Fibroblast of skin of left biceps (primary cell): Measurements from ENCODE around the gene IFNAR1.
"Not testable (repeated sequence)": the region's sequence is repeated elsewhere in the genome, so short reads cannot be mapped to it uniquely, and the experiment has no call there.

Experiments
- DNase-seq, 2 experiments: peaks; one replicate each; pipeline ENCODE4 v3.0.0-alpha.2; 2013; ENCODE audit warnings: low read depth in 2 of 2

Gene IFNAR1

GRCh38 chr21:33377221-33377920 lies 52.6 kb downstream of the IFNAR1 start:
- DNase-seq, result no peak

GRCh38 chr21:33378081-33378480 lies 53.3 kb downstream of the IFNAR1 start:
- DNase-seq, result no peak

- not testable (repeated sequence) for DNase-seq
Measured at GRCh38 chr21:33379934-33380333, 55.2 kb downstream of the IFNAR1 start.

GRCh38 chr21:33380483-33380998 lies 55.8 kb downstream of the IFNAR1 start:
- peak; percentile 58 to 59 for DNase-seq

GRCh38 chr21:33381381-33381780 lies 56.6 kb downstream of the IFNAR1 start:
- DNase-seq, result not testable (repeated sequence)

GRCh38 chr21:33383056-33383888 lies 58.5 kb downstream of the IFNAR1 start:
- DNase-seq, result no peak

- no peak for DNase-seq
Measured at GRCh38 chr21:33384841-33385331, 60.1 kb downstream of the IFNAR1 start.

GRCh38 chr21:33386222-33386784 lies 61.5 kb downstream of the IFNAR1 start:
- DNase-seq, result no peak

GRCh38 chr21:33387294-33387693 lies 62.5 kb downstream of the IFNAR1 start:
- DNase-seq, result no peak

GRCh38 chr21:33388188-33388587 lies 63.4 kb downstream of the IFNAR1 start:
- DNase-seq, result no peak

GRCh38 chr21:33390479-33390878 lies 65.7 kb downstream of the IFNAR1 start:
- DNase-seq, result no peak

GRCh38 chr21:33391656-33392055 lies 66.9 kb downstream of the IFNAR1 start:
- no peak for DNase-seq

- no peak for DNase-seq
Measured at GRCh38 chr21:33392284-33392985, 67.7 kb downstream of the IFNAR1 start.

- DNase-seq, result no peak
Measured at GRCh38 chr21:33393348-33393747, 68.6 kb downstream of the IFNAR1 start.

- no peak for DNase-seq
Measured at GRCh38 chr21:33394260-33394659, 69.5 kb downstream of the IFNAR1 start.

- no peak for DNase-seq
Measured at GRCh38 chr21:33395891-33396331, 71.1 kb downstream of the IFNAR1 start.

- no peak for DNase-seq
Measured at GRCh38 chr21:33396436-33396835, 71.7 kb downstream of the IFNAR1 start.

GRCh38 chr21:33396951-33397350 lies 72.2 kb downstream of the IFNAR1 start:
- peak in 1 of 2 experiments; percentile 42 for DNase-seq

GRCh38 chr21:33397717-33398116 lies 72.9 kb downstream of the IFNAR1 start:
- DNase-seq, result no peak

GRCh38 chr21:33398361-33398760 lies 73.6 kb downstream of the IFNAR1 start:
- no peak for DNase-seq

GRCh38 chr21:33401630-33401992 lies 76.8 kb downstream of the IFNAR1 start:
- no peak for DNase-seq
